Activated CD4-positive, alpha-beta T cell treated with anti-CD3 and anti-CD28 coated beads, Interleukin-2, amount 10 ng/mL, durations not matched to agents 24 days and 14 days (primary cell): Measurements from ENCODE around the gene TRAF3. TPM values are rescaled to one million over a fixed set of nuclear protein-coding genes. Genes with fewer than 3 reads are reported as not detected.

ENCODE experiments used
- DNase-seq: peaks from one replicate; pipeline ENCODE4 v3.0.0; 2022
- H3K27ac Mint-ChIP-seq: one replicate; pipeline ENCODE4 v1.8.0; 2022; ENCODE audit warnings: mild to moderate bottlenecking, mixed read lengths
- H3K27me3 Mint-ChIP-seq: one replicate; pipeline ENCODE4 v1.8.0; 2022; ENCODE audit warnings: mixed read lengths
- H3K36me3 Mint-ChIP-seq: one replicate; pipeline ENCODE4 v1.8.0; 2022; ENCODE audit warnings: low read depth, mild to moderate bottlenecking, mixed read lengths
- H3K4me1 Mint-ChIP-seq: one replicate; pipeline ENCODE4 v1.8.0; 2021; ENCODE audit warnings: mixed read lengths
- H3K4me3 Mint-ChIP-seq: one replicate; pipeline ENCODE4 v1.8.0; 2022; ENCODE audit warnings: mild to moderate bottlenecking, moderate library complexity, mixed read lengths
- H3K9me3 Mint-ChIP-seq: one replicate; pipeline ENCODE4 v1.8.0; 2021; ENCODE audit warnings: mixed read lengths
- intact Hi-C: fragments of 100-400 bp; cut with micrococcal nuclease; formaldehyde crosslinking; loops from one replicate; pipeline ENCODE4 v1.15.1; 2023
- total RNA-seq: library from RNA; stranded (reverse); gene quantifications from 2 replicates; pipeline ENCODE4 v1.2.3, GENCODE V29; 2022

Gene TRAF3
- total RNA-seq, 1 donor from 2014 or later, result 68.8 TPM

DNA sequence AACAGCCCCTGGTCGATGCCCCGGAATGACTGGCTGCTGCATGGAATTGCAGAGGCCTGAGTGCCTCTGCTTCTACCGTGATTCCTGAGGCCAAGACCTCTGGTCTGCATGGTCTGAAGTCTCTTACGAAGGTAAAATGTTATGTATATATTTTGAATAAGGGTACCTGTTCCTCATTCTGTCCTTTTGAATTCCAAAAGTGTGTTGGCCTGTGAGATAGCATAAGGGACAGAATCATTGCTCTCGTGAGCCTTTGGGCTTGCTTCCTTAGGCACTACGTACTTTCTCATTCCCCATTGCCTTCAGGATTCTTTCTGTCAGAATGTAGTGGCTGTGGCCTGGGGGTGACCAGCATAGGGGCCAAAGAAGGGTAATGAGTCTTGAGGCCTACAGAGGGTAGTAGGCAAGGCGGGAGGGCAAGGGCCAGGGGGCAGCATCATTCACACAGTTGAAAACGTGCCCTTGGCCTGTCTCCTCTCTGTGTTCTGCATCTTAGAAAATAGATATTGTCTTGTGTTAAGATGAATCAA is 19.5 kb downstream of the TRAF3 start:
- H3K27me3 Mint-ChIP-seq, result no peaks in the 10 kb centered on the region
- intact Hi-C loops, result no loop called here
- peaks cover 44% of the 10 kb centered on the region for H3K4me1 Mint-ChIP-seq
- peaks cover 40% of the 10 kb centered on the region for H3K36me3 Mint-ChIP-seq
- no peak overlapping the region for H3K27ac Mint-ChIP-seq
- no peak overlapping the region for H3K4me3 Mint-ChIP-seq
- peaks cover 5% of the 10 kb centered on the region for H3K9me3 Mint-ChIP-seq
- DNase-seq, result no peak

DNA sequence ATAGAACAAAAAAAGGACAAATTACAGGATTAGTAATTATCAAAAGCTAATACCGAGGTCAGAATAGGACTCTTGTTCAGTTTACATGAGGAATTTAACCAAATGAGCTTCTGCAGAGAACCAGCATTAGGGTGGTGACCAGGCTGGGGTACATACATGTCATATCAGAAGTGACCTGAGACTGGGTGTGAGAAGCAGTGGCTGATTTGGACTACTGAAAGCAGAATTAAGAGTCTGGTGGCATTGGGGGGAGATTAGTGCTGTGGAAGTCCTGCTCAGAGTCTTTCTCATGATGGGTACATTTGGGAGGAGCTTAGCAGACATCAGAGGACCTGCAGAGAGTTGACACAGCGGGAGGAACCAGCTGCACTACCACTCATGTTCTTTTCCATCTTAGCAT is 21.7 kb downstream of the TRAF3 start:
- Mint-ChIP-seq H3K4me1 (peaks cover 48% of the 10 kb centered on the region), H3K36me3 (peaks cover 29% of the 10 kb centered on the region), H3K9me3 (peaks cover 2% of the 10 kb centered on the region), H3K4me3 (no peak overlapping the region), H3K27ac (peak overlapping the region; percentile 41), H3K27me3 (no peaks in the 10 kb centered on the region)
- no peak for DNase-seq
- intact Hi-C loops, result no loop called here

DNA sequence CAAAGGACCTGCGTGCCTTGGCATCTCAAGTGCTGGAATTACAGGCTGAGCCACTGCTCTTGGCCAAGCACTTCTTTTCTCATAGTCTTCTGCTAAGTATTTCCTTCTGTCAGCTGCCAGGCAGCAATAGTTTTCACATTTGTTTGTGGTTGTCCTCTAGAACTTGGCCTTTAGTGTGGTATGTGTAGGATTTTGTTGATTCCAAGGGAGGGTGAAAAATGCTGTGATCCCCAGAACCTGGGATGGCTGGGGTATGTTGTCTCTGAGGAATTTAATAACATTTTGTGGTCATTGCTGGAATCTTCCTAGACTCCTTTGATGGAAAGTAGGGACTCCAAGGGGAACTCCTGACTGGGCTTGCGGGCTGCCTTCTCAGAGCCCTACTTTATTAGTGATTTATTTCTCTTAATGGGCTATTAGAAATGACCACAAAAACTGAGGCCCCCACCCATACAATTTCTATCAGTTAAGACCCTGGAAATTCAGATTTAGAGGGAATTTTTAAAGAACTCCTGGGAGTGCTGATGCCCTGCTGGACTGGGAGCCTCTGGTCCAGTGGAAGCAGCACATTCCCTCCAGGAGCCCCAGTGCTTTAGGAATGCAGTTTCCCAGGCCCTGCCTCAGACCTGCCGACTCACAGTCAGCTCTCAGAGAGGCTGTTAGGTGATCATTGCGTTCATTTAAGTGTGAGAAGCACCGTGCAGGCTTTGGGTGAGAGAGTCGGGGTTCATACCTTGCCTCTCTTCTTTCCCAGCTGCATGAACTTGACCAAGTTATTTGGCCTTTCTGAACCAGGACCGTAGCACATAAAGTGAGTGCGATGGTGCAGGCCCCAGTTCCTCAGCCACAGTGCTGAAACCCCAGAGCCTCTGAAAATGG is 22.7 kb downstream of the TRAF3 start:
- Mint-ChIP-seq H3K9me3 (no peaks in the 10 kb centered on the region), H3K4me3 (no peak overlapping the region), H3K27me3 (no peaks in the 10 kb centered on the region), H3K27ac (no peak overlapping the region), H3K4me1 (peaks cover 49% of the 10 kb centered on the region), H3K36me3 (peaks cover 24% of the 10 kb centered on the region)
- no peak for DNase-seq
- intact Hi-C loops, result no loop called here

DNA sequence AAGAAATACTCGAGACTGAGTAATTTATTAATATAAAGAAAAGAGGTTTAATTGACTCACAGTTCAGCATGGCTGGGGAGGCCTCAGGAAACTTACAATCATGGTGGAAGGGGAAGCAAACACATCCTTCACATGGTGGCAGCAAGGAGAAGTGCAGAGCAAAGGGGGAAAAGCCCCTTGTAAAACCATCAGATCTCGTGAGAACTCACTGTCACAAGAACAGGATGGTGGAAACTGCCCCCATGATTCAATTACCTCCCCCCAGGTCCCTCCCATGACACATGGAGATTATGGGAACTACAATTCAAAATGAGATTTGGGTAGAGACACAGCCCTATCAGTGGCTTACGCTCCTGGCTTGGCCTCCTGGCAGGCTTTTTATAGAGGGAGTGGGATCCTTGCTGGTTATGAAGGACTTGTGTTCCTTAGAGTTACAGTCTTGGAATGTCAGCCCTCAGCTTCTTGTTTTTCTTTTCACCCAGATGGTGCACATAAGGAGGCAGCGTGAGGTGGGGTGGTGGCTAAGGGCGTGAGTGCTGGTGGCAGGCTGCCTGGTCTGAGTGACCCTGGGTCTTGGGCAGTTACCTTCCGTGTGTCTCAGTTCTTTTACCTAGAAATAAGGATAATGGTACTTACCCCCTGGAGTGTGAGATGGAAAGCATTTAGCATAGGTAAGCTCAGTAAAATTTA is 25.7 kb downstream of the TRAF3 start:
- Mint-ChIP-seq H3K36me3 (peaks cover 34% of the 10 kb centered on the region), H3K27me3 (no peaks in the 10 kb centered on the region), H3K9me3 (no peaks in the 10 kb centered on the region), H3K4me1 (peaks cover 62% of the 10 kb centered on the region), H3K4me3 (no peak overlapping the region), H3K27ac (peak overlapping the region; percentile 76)
- no peak for DNase-seq
- intact Hi-C loops, result no loop called here

DNA sequence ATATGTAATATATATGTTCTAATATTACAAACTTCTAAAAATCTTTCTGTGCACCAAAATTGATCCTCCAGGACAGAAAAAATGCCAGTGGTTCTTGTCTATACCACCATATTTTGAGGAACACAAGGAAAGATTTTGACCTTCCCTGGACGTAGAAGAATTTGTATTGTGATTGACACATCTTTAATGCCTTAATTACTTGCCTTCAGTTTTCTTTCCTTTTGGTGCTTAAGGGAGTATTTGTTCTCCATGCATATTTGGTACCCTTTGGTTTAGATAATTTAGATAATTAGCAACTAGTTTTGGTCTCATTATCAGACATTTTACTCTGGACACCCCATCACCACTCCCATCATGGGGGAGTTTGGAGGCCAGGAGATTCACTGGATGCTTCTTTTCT is 27.6 kb downstream of the TRAF3 start:
- intact Hi-C loops, result loop anchor here (1.0 kb wide), 1 partner anchor 26 kb away; no protein-coding TSS in a partner anchor
- no peak for DNase-seq
- H3K27me3 Mint-ChIP-seq, result no peaks in the 10 kb centered on the region
- no peaks in the 10 kb centered on the region for H3K9me3 Mint-ChIP-seq
- H3K4me3 Mint-ChIP-seq, result peak overlapping the region; percentile 81
- peaks cover 53% of the 10 kb centered on the region for H3K4me1 Mint-ChIP-seq
- peaks cover 32% of the 10 kb centered on the region for H3K36me3 Mint-ChIP-seq
- H3K27ac Mint-ChIP-seq, result peak overlapping the region; percentile 97

DNA sequence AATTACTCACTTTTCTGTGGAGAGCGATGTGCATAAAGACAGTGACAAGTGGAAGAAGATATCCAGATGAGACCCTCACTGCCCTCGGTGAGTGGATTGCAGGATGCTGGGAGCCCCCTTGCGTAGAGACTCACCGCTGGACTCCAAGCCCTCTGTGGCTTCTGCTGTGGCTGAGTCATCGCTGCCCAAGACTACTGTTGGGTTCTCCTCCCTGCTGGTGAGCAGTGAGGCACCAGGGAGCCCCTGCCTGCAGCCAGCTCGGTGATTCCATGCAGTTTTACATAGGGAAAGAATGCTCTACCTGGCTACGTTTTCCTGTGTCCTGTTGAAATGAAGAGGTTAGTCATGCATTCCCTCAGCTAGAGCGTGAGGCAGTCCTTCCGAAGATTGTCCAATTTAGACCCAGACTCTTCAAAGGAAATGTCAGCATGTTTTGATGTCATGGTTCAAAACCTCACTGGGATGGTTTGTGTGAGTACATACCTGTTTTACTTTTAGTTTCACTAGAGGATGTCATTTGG is 28.2 kb downstream of the TRAF3 start:
- Mint-ChIP-seq H3K9me3 (no peaks in the 10 kb centered on the region), H3K27me3 (no peaks in the 10 kb centered on the region), H3K4me1 (peaks cover 59% of the 10 kb centered on the region), H3K4me3 (peak overlapping the region; percentile 81), H3K27ac (peak overlapping the region; percentile 97), H3K36me3 (peaks cover 37% of the 10 kb centered on the region)
- intact Hi-C loops, result loop anchor here (1.0 kb wide), 1 partner anchor 26 kb away; no protein-coding TSS in a partner anchor
- DNase-seq, result peak; percentile 85

DNA sequence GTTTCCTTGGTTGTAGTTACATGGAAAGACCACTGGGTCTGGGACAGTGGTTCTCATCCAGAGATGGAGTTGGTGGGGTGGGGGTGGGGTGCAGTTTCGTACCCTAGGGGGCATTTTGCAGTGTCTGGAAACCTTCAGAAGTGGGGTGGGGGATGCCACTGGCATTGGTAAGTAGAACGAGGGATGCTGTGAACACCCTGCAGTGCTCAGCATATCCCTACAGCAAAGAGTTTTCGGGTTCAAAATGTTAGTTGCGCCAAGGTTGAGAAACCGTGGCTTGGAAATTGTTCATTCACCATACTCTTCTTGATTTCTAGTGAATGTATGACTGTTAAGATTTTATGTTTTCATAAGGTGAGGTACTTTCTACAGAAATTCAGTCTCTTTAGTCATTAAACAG is 28.7 kb downstream of the TRAF3 start:
- Mint-ChIP-seq H3K4me1 (peaks cover 62% of the 10 kb centered on the region), H3K27me3 (no peaks in the 10 kb centered on the region), H3K4me3 (peak overlapping the region; percentile 81), H3K27ac (peak overlapping the region; percentile 97), H3K9me3 (no peaks in the 10 kb centered on the region), H3K36me3 (peaks cover 39% of the 10 kb centered on the region)
- peak; percentile 69 for DNase-seq
- intact Hi-C loops, result loop anchor here (1.0 kb wide), 1 partner anchor 27 kb away; no protein-coding TSS in a partner anchor

DNA sequence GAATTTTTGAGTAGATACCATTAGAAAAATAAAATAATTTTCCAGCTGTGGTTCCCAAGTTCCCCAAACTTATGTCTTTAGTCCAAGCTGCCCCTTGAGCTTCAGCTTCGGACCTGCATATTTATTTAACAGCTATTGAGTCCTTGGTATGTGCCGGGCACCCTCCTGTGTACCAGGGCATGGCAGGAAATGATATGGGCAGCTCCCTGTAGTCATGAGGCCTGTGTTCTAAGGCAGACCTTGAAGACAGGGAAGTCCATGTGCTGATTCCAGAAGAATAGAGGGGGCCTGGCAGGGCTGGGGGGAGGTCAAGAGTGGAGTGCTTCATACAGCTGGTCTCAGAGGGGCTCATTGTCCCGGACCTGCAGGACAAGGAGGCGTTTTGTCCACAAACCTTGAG is 29.2 kb downstream of the TRAF3 start:
- H3K9me3 Mint-ChIP-seq, result no peaks in the 10 kb centered on the region

DNA sequence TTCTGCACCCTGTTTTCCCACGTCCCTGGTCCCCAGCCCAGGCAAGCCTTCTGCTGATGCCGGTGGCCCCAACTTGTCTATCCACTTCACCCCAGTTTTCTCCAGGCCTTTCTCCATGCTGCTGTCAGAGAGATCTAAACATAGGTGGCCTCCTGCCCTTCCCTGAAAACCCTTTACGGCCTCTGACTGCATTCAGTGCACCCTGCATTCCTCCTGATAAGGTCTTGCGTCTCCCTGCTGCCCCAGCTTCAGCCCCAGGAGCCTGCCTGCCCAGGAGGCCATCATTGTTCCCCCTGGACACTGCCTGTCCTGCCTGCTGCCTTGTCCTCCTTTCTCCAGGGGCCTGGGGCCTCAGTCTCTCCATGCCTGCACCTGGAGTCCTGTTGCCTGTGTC is 29.8 kb downstream of the TRAF3 start:
- peaks cover 1% of the 10 kb centered on the region for H3K9me3 Mint-ChIP-seq
- DNase-seq, result no peak
- peaks cover 44% of the 10 kb centered on the region for H3K36me3 Mint-ChIP-seq
- H3K4me3 Mint-ChIP-seq, result peak overlapping the region; percentile 81
- H3K4me1 Mint-ChIP-seq, result peaks cover 69% of the 10 kb centered on the region
- peak overlapping the region; percentile 97 for H3K27ac Mint-ChIP-seq
- no peaks in the 10 kb centered on the region for H3K27me3 Mint-ChIP-seq
- intact Hi-C loops, result loop anchor here (1.0 kb wide), 1 partner anchor 12 kb away; no protein-coding TSS in a partner anchor

More for the DNA sequence above, 29.2 kb downstream of the TRAF3 start:
- no peaks in the 10 kb centered on the region for H3K27me3 Mint-ChIP-seq
- H3K27ac Mint-ChIP-seq, result peak overlapping the region; percentile 97
- H3K4me3 Mint-ChIP-seq, result peak overlapping the region; percentile 81
- intact Hi-C loops, result no loop called here
- H3K4me1 Mint-ChIP-seq, result peaks cover 65% of the 10 kb centered on the region
- H3K36me3 Mint-ChIP-seq, result peaks cover 41% of the 10 kb centered on the region
- DNase-seq, result no peak

DNA sequence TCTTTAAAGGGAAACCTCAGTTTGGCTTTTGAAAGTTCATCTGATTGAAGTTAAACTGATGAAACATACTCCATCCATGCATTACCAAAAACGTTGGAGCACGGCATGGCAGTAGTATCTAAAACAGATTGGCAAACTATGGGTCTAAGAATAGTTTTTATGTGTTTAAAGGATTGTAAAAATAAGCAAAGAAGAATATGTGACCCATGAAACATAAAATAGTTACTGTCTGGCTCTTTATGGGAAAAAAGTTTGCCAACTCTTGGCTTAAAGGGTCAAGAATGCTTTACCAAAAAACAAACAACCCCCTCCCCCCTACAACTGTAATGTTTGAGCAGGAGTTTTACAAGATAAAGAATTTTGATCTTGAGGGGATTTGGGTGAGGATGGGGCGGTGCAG is 32.6 kb downstream of the TRAF3 start:
- no peak overlapping the region for H3K4me3 Mint-ChIP-seq
- intact Hi-C loops, result no loop called here
- peak overlapping the region; percentile 68 for H3K27ac Mint-ChIP-seq
- DNase-seq, result no peak
- H3K4me1 Mint-ChIP-seq, result peaks cover 73% of the 10 kb centered on the region
- H3K27me3 Mint-ChIP-seq, result no peaks in the 10 kb centered on the region
- H3K36me3 Mint-ChIP-seq, result peaks cover 56% of the 10 kb centered on the region
- H3K9me3 Mint-ChIP-seq, result peaks cover 3% of the 10 kb centered on the region

DNA sequence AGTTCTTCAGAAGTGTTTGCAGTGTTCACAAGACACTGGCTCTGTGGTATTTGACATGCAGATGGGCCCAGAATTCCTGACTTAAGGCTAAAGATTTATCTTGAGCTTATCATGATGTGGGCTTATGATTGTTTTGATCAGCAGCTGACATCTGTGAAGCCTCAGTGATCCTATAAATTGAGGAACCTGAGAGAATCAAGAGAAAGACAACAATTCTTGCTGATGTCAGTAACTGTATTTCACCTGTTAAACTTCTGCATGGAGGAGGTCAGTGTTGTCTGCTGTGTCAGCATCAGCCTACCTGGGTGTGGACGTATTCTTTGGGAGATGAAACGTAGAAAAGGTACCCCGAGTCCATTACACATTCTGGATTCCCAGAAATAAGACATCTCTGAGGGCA is 33.3 kb downstream of the TRAF3 start:
- peaks cover 58% of the 10 kb centered on the region for H3K36me3 Mint-ChIP-seq
- no peak overlapping the region for H3K4me3 Mint-ChIP-seq
- H3K27ac Mint-ChIP-seq, result peak overlapping the region; percentile 68
- peaks cover 3% of the 10 kb centered on the region for H3K9me3 Mint-ChIP-seq
- H3K27me3 Mint-ChIP-seq, result no peaks in the 10 kb centered on the region
- intact Hi-C loops, result no loop called here
- H3K4me1 Mint-ChIP-seq, result peaks cover 73% of the 10 kb centered on the region
- DNase-seq, result no peak

DNA sequence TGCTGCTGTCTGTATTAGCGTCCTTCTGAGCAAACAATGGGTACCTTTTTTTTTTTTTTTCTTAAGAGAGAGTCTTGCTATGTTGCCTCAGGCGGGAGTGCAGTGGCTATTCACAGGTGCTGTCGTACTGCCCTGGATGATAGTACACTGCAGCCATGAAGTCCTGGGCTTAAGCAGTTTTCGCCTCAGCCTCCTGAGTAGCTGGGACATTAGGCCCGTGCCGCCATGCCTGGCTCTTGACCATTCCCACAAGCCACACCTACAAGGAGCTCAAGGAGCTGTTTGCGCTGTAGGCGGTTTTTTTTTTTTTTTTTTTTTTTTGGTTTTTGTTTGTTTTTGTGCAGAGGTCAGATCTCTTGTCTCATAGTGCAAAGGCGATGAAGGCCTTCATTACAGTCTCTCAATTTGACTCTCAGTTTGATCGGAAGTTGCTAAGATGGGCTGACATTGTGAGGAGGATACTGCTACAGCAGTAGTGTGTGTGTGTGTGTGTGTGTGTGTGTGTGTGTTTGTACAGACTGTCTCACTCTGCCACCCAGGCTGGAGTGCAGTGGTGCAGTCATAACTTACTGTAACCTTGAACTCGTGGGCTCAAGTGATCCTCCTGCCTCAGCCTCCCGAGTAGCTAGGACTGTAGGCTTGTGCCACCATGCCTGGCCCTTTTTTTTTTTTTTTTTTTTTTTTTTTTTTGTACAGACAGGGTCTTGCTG is 34.2 kb downstream of the TRAF3 start:
- Mint-ChIP-seq H3K27ac (peak overlapping the region; percentile 10), H3K36me3 (peaks cover 55% of the 10 kb centered on the region)

DNA sequence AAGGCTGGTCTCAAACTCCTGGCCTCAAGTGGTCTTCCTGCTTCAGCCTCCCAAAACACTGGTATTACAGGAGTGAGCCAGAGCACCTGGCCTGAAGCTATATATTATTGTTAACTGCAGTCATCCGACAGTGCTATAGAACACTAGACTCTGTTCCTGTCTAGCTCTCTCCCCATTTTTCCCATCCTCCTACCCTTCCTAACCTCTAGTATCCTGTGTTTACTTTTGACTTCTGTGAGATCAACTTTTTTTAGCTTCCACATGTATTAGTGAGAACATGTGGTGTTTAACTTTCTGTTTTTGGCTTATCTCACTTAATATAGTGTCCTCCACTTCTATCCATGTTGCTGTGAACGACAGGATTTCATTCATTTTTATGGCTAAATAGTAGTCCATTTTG is 34.7 kb downstream of the TRAF3 start:
- Mint-ChIP-seq H3K36me3 (peaks cover 58% of the 10 kb centered on the region), H3K27me3 (no peaks in the 10 kb centered on the region), H3K27ac (peak overlapping the region; percentile 30), H3K4me1 (peaks cover 67% of the 10 kb centered on the region), H3K9me3 (peaks cover 3% of the 10 kb centered on the region), H3K4me3 (peak overlapping the region; percentile 1)
- intact Hi-C loops, result no loop called here
- no peak for DNase-seq

More for the DNA sequence above, 34.2 kb downstream of the TRAF3 start:
- H3K27me3 Mint-ChIP-seq, result no peaks in the 10 kb centered on the region
- peaks cover 67% of the 10 kb centered on the region for H3K4me1 Mint-ChIP-seq
- H3K9me3 Mint-ChIP-seq, result peaks cover 3% of the 10 kb centered on the region
- DNase-seq, result no peak
- H3K4me3 Mint-ChIP-seq, result no peak overlapping the region
- intact Hi-C loops, result no loop called here
